Activated CD4-positive, alpha-beta memory T cell treated with anti-CD3 and anti-CD28 coated beads for 36 hours (primary cell): ENCODE data around the gene ASIC1. TPM values are rescaled to one million over a fixed set of nuclear protein-coding genes. Genes with fewer than 3 reads are reported as not detected.
"Not testable (repeated sequence)": the region's sequence is repeated elsewhere in the genome, so short reads cannot be mapped to it uniquely, and the experiment has no call there.

Experiments used
- CTCF ChIA-PET: fragments of 350-600 bp; sonication (Branson Sonifier 250); formaldehyde crosslinking; loops from one replicate; lab custom pipeline; 2021; ENCODE audit warnings: antibody characterized with exemption, inconsistent platforms; lab: Charles Lee
- POLR2A ChIA-PET: fragments of 350-600 bp; sonication (Branson Sonifier 250); formaldehyde crosslinking; loops from one replicate; lab custom pipeline; 2021; ENCODE audit warnings: antibody characterized with exemption; lab: Charles Lee
- DNase-seq: peaks from one replicate; pipeline ENCODE4 v3.0.0-alpha.2; 2020
- H3K27ac Mint-ChIP-seq: one replicate; pipeline ENCODE4 v1.8.0; 2021; ENCODE audit warnings: mixed read lengths
- H3K27me3 Mint-ChIP-seq: one replicate; pipeline ENCODE4 v1.8.0; 2021; ENCODE audit warnings: mixed read lengths
- H3K36me3 Mint-ChIP-seq: one replicate; pipeline ENCODE4 v1.8.0; 2021; ENCODE audit warnings: mixed read lengths
- H3K4me1 Mint-ChIP-seq: one replicate; pipeline ENCODE4 v1.8.0; 2021; ENCODE audit warnings: low read depth, mixed read lengths
- H3K4me3 Mint-ChIP-seq: one replicate; pipeline ENCODE4 v1.8.0; 2021; ENCODE audit warnings: mild to moderate bottlenecking, mixed read lengths
- H3K9me3 Mint-ChIP-seq: one replicate; pipeline ENCODE4 v1.8.0; 2021; ENCODE audit warnings: mixed read lengths
- intact Hi-C: fragments of 100-400 bp; cut with micrococcal nuclease; formaldehyde crosslinking; loops from one replicate; pipeline ENCODE4 v1.15.1; 2023
- total RNA-seq, 2 experiments: library from RNA; stranded (reverse); gene quantifications; one replicate each; pipeline ENCODE4 v1.2.3, GENCODE V29; 2021

The ASIC1 gene
- total RNA-seq, 2 experiments from 2014 or later = 1.1 to 1.6 TPM

GRCh38 chr12:50024227-50024626, 33.2 kb upstream of the ASIC1 start:
- H3K27ac Mint-ChIP-seq = peak overlapping the region; percentile 40
- no peaks in the 10 kb centered on the region for H3K9me3 Mint-ChIP-seq
- peaks cover 17% of the 10 kb centered on the region for H3K36me3 Mint-ChIP-seq
- CTCF ChIA-PET = interaction anchor here (0.7 to 2.8 kb wide), 4 partner anchors 15 to 57 kb away, joined by 4 to 17 read pairs (median 16); no protein-coding TSS in a partner anchor
- H3K4me3 Mint-ChIP-seq = peak overlapping the region; percentile 94
- intact Hi-C loops = no loop called here
- POLR2A ChIA-PET = no interaction called here
- peaks cover 14% of the 10 kb centered on the region for H3K4me1 Mint-ChIP-seq
- DNase-seq = no peak
- peaks cover 2% of the 10 kb centered on the region for H3K27me3 Mint-ChIP-seq

GRCh38 chr12:50024805-50025186, 32.6 kb upstream of the ASIC1 start:
- Mint-ChIP-seq H3K36me3 (peaks cover 17% of the 10 kb centered on the region), H3K4me1 (peaks cover 14% of the 10 kb centered on the region), H3K9me3 (no peaks in the 10 kb centered on the region), H3K27me3 (peaks cover 2% of the 10 kb centered on the region), H3K27ac (peak overlapping the region; percentile 91), H3K4me3 (peak overlapping the region; percentile 94)
- ChIA-PET CTCF (interaction anchor here (0.7 to 2.8 kb wide), 9 partner anchors 11 to 157 kb away, joined by 3 to 17 read pairs (median 7); partner anchors contain the start of gene COX14), POLR2A (interaction anchor here (0.6 to 1.3 kb wide), 5 partner anchors 15 to 143 kb away, joined by 3 to 6 read pairs (median 3); partner anchors contain the start of genes COX14 and SMARCD1)
- intact Hi-C loops = no loop called here
- no peak for DNase-seq

- peaks cover 2% of the 10 kb centered on the region for H3K27me3 Mint-ChIP-seq
- ChIA-PET CTCF (interaction anchor here (0.9 to 2.8 kb wide), 10 partner anchors 12 to 158 kb away, joined by 3 to 17 read pairs (median 6); partner anchors contain the start of genes COX14 and SMARCD1), POLR2A (interaction anchor here (0.6 to 1.3 kb wide), 7 partner anchors 12 to 142 kb away, joined by 3 to 6 read pairs (median 3); partner anchors contain the start of genes COX14 and SMARCD1)
- H3K4me3 Mint-ChIP-seq = peak within 1 kb of the TSS; percentile 94
- H3K4me1 Mint-ChIP-seq = peaks cover 14% of the 10 kb centered on the region
- intact Hi-C loops = no loop called here
- H3K36me3 Mint-ChIP-seq = peaks cover 17% of the 10 kb centered on the region
- peak within 1 kb of the TSS; percentile 91 for H3K27ac Mint-ChIP-seq
- peak; percentile 98 for DNase-seq
- H3K9me3 Mint-ChIP-seq = no peaks in the 10 kb centered on the region
Observed at GRCh38 chr12:50025187-50026059, 32.0 kb upstream of the ASIC1 start, which contains the start of gene RACGAP1. TSS of gene RACGAP1 (minus strand) at chr12:50025494. CDS start at chr12:50016715, 8,779 bp downstream.

- Mint-ChIP-seq H3K36me3 (peaks cover 15% of the 10 kb centered on the region), H3K9me3 (no peaks in the 10 kb centered on the region), H3K4me1 (peaks cover 12% of the 10 kb centered on the region), H3K27me3 (peaks cover 5% of the 10 kb centered on the region), H3K4me3 (no peak overlapping the region), H3K27ac (no peak overlapping the region)
- DNase-seq = no peak
- CTCF ChIA-PET = interaction anchor here (1.3 to 2.8 kb wide), 3 partner anchors 30 to 85 kb away, joined by 3 to 17 read pairs (median 9); partner anchors contain the start of gene COX14
- intact Hi-C loops = no loop called here
- POLR2A ChIA-PET = no interaction called here
Observed at GRCh38 chr12:50026691-50027090, 30.7 kb upstream of the ASIC1 start.

GRCh38 chr12:50030449-50030848, 26.9 kb upstream of the ASIC1 start:
- H3K27ac Mint-ChIP-seq, H3K9me3 Mint-ChIP-seq, H3K4me1 Mint-ChIP-seq, DNase-seq, POLR2A ChIA-PET, H3K4me3 Mint-ChIP-seq, H3K36me3 Mint-ChIP-seq, intact Hi-C loops: not testable (repeated sequence)
- H3K27me3 Mint-ChIP-seq = peaks cover 12% of the 10 kb centered on the region
- CTCF ChIA-PET = interaction anchor here (1.1 to 2.1 kb wide), 3 partner anchors 9 to 64 kb away, joined by 7 to 11 read pairs (median 11); no protein-coding TSS in a partner anchor

GRCh38 chr12:50032515-50032853, 24.9 kb upstream of the ASIC1 start:
- no peaks in the 10 kb centered on the region for H3K36me3 Mint-ChIP-seq
- H3K27me3 Mint-ChIP-seq = peaks cover 14% of the 10 kb centered on the region
- no peak overlapping the region for H3K4me3 Mint-ChIP-seq
- no peak for DNase-seq
- intact Hi-C loops = no loop called here
- ChIA-PET POLR2A (no interaction called here), CTCF (interaction anchor here (1.0 to 2.9 kb wide), 3 partner anchors 23 to 65 kb away, joined by 3 to 11 read pairs (median 4); no protein-coding TSS in a partner anchor)
- H3K27ac Mint-ChIP-seq = no peak overlapping the region
- no peaks in the 10 kb centered on the region for H3K4me1 Mint-ChIP-seq
- no peaks in the 10 kb centered on the region for H3K9me3 Mint-ChIP-seq

GRCh38 chr12:50032854-50033581, 24.4 kb upstream of the ASIC1 start:
- Mint-ChIP-seq H3K27ac (no peak overlapping the region), H3K36me3 (no peaks in the 10 kb centered on the region), H3K27me3 (peaks cover 11% of the 10 kb centered on the region), H3K4me3 (no peak overlapping the region), H3K9me3 (no peaks in the 10 kb centered on the region), H3K4me1 (no peaks in the 10 kb centered on the region)
- no peak for DNase-seq
- CTCF ChIA-PET = interaction anchor here (2.0 to 2.9 kb wide), 2 partner anchors 37 to 66 kb away, joined by 7 to 11 read pairs; no protein-coding TSS in a partner anchor
- intact Hi-C loops = no loop called here
- POLR2A ChIA-PET = no interaction called here

- Mint-ChIP-seq H3K36me3 (no peaks in the 10 kb centered on the region), H3K4me3 (no peak overlapping the region), H3K4me1 (peaks cover 12% of the 10 kb centered on the region), H3K27me3 (peaks cover 2% of the 10 kb centered on the region), H3K9me3 (no peaks in the 10 kb centered on the region), H3K27ac (no peak overlapping the region)
- CTCF ChIA-PET = interaction anchor here (0.8 to 11.0 kb wide), 28 partner anchors 8 to 171 kb away, joined by 3 to 197 read pairs (median 8); partner anchors contain the start of genes ASIC1, CERS5, COX14 and RACGAP1
- no peak for DNase-seq
- intact Hi-C loops = no loop called here
- POLR2A ChIA-PET = interaction anchor here (0.6 to 1.0 kb wide), 2 partner anchors 18 kb away, joined by 3 to 4 read pairs; no protein-coding TSS in a partner anchor
Observed at GRCh38 chr12:50038336-50038735, 19.1 kb upstream of the ASIC1 start.

GRCh38 chr12:50039151-50039835, 18.1 kb upstream of the ASIC1 start:
- H3K4me3 Mint-ChIP-seq = no peak overlapping the region
- DNase-seq = peak; percentile 91
- H3K36me3 Mint-ChIP-seq = no peaks in the 10 kb centered on the region
- intact Hi-C loops = loop anchor here (1.0 kb wide), 2 partner anchors 17 to 31 kb away; no protein-coding TSS in a partner anchor
- H3K4me1 Mint-ChIP-seq = peaks cover 21% of the 10 kb centered on the region
- no peaks in the 10 kb centered on the region for H3K9me3 Mint-ChIP-seq
- H3K27me3 Mint-ChIP-seq = peaks cover 2% of the 10 kb centered on the region
- POLR2A ChIA-PET = interaction anchor here (0.6 to 1.5 kb wide), 3 partner anchors 14 to 72 kb away, joined by 3 to 4 read pairs (median 3); partner anchors contain the start of gene RACGAP1
- CTCF ChIA-PET = interaction anchor here (0.6 to 11.0 kb wide), 36 partner anchors 9 to 172 kb away, joined by 3 to 197 read pairs (median 6); partner anchors contain the start of genes ASIC1, CERS5, COX14 and GPD1
- no peak overlapping the region for H3K27ac Mint-ChIP-seq

GRCh38 chr12:50040657-50041056, 16.7 kb upstream of the ASIC1 start:
- H3K36me3 Mint-ChIP-seq = no peaks in the 10 kb centered on the region
- H3K27me3 Mint-ChIP-seq = peaks cover 2% of the 10 kb centered on the region
- H3K9me3 Mint-ChIP-seq = no peaks in the 10 kb centered on the region
- DNase-seq = no peak
- no peak overlapping the region for H3K27ac Mint-ChIP-seq
- ChIA-PET POLR2A (no interaction called here), CTCF (interaction anchor here (0.6 to 11.0 kb wide), 13 partner anchors 9 to 174 kb away, joined by 3 to 197 read pairs (median 11); no protein-coding TSS in a partner anchor)
- peaks cover 21% of the 10 kb centered on the region for H3K4me1 Mint-ChIP-seq
- H3K4me3 Mint-ChIP-seq = no peak overlapping the region
- intact Hi-C loops = no loop called here
